HT1080 (cell line): ENCODE measurements around the gene FBXO46. TPM values are rescaled to one million over a fixed set of nuclear protein-coding genes. Genes with fewer than 3 reads are reported as not detected.
A peak's percentile ranks its signal among the peaks of the same experiment; 100 is the strongest.
"Not testable (repeated sequence)": the region's sequence is repeated elsewhere in the genome, so short reads cannot be mapped to it uniquely, and the experiment has no call there.

Experiments
- DNase-seq: peaks from one replicate; pipeline ENCODE4 v3.0.0-alpha.2; 2015; ENCODE audit warnings: low read depth
- total RNA-seq: library from RNA; depleted of rRNA; stranded (reverse); fragments of >200 nt; shearing (Covaris generic); gene quantifications from 2 replicates; pipeline ENCODE4 v1.2.3, GENCODE V29; 2014

Gene FBXO46
- total RNA-seq, 1 experiment from 2014 or later, result 14.2 TPM

- DNase-seq, result no peak
These were observed 851 bp downstream of the FBXO46 start for GRCh38 chr19:45729800-45730290.

GRCh38 chr19:45728683-45729082, 2.0 kb downstream of the FBXO46 start:
- DNase-seq, result not testable (repeated sequence)

GRCh38 chr19:45720065-45720464, 10.6 kb downstream of the FBXO46 start:
- DNase-seq, result not testable (repeated sequence)

GRCh38 chr19:45717983-45718650, 12.6 kb downstream of the FBXO46 start:
- DNase-seq, result no peak

GRCh38 chr19:45717131-45717982, 13.3 kb downstream of the FBXO46 start:
- DNase-seq, result peak; percentile 99

GRCh38 chr19:45716359-45717130, 14.2 kb downstream of the FBXO46 start:
- peak; percentile 17 for DNase-seq

GRCh38 chr19:45715139-45715538, 15.6 kb downstream of the FBXO46 start:
- no peak for DNase-seq

- no peak for DNase-seq
These were observed 17.6 kb downstream of the FBXO46 start for GRCh38 chr19:45713141-45713540.

- DNase-seq, result no peak
These were observed 18.0 kb downstream of the FBXO46 start for GRCh38 chr19:45712699-45713067.

- DNase-seq, result no peak
These were observed 18.6 kb downstream of the FBXO46 start for GRCh38 chr19:45711851-45712698.

GRCh38 chr19:45710356-45711130, 20.2 kb downstream of the FBXO46 start:
- DNase-seq, result no peak

GRCh38 chr19:45705710-45706415, 24.8 kb downstream of the FBXO46 start:
- DNase-seq, result no peak

GRCh38 chr19:45705115-45705514, 25.6 kb downstream of the FBXO46 start:
- DNase-seq, result no peak

- no peak for DNase-seq
These were observed 29.0 kb downstream of the FBXO46 start for GRCh38 chr19:45701676-45702075.

- DNase-seq, result peak; percentile 59
These were observed 37.4 kb downstream of the FBXO46 start for GRCh38 chr19:45693106-45693788.

- DNase-seq, result peak; percentile 100
These were observed 38.2 kb downstream of the FBXO46 start, which contains the start of gene QPCTL for GRCh38 chr19:45692187-45693105. TSS of gene QPCTL (plus strand) at chr19:45692666. CDS start at chr19:45692704, 38 bp downstream.

GRCh38 chr19:45691516-45692186, 39.0 kb downstream of the FBXO46 start, which contains the start of gene SNRPD2:
TSS of gene SNRPD2 (minus strand) at chr19:45691953. CDS start at chr19:45691888, 65 bp downstream.
- peak; percentile 92 for DNase-seq
